OCI-LY7 (cell line): ENCODE measurements around the gene MAMDC2. TPM values are rescaled to one million over a fixed set of nuclear protein-coding genes. Genes with fewer than 3 reads are reported as not detected.
"Not testable (repeated sequence)": the region's sequence is repeated elsewhere in the genome, so short reads cannot be mapped to it uniquely, and the experiment has no call there.

Experiments used
- BruUV-seq: library from RNA; stranded (reverse); fragments of 400-500 nt; replicated peaks from 2 replicates; lab custom pipeline; 2021; lab: Mats Ljungman, UMichigan
- CTCF ChIA-PET: fragments of 300-600 bp; sonication (Branson Sonifier 250); formaldehyde crosslinking; loops from one replicate; lab custom pipeline; 2022; ENCODE audit warnings: antibody characterized with exemption; ENCODE audit not compliant: unreplicated experiment; lab: Charles Lee
- POLR2A ChIA-PET: fragments of 300-600 bp; sonication (Branson Sonifier 250); formaldehyde crosslinking; loops from one replicate; lab custom pipeline; 2022; ENCODE audit warnings: antibody characterized with exemption; lab: Charles Lee
- DNase-seq: peaks from one replicate; pipeline ENCODE4 v3.0.0-alpha.2; 2015; ENCODE audit warnings: low spot score
- H2AFZ ChIP-seq: fragments of 200-600 bp; sonication (generic), shearing (Covaris generic); 2 replicates; pipeline ENCODE4 v1.6.1; 2014; ENCODE audit warnings: mild to moderate bottlenecking, antibody characterized with exemption, low read length, moderate library complexity
- H3K27ac ChIP-seq: fragments of 200-600 bp; sonication (generic); 2 replicates; pipeline ENCODE4 v1.5.1; 2014; ENCODE audit warnings: mixed run types, low read depth, mild to moderate bottlenecking, moderate library complexity, low read length, inconsistent platforms; ENCODE audit not compliant: poor library complexity, severe bottlenecking
- H3K36me3 ChIP-seq: fragments of 200-600 bp; sonication (generic); 2 replicates; pipeline ENCODE4 v1.6.1; 2014; ENCODE audit warnings: mild to moderate bottlenecking, antibody characterized with exemption, low read length, moderate library complexity, mixed read lengths; ENCODE audit not compliant: insufficient read depth
- H3K4me1 ChIP-seq: fragments of 200-600 bp; sonication (generic); 2 replicates; pipeline ENCODE4 v1.5.1; 2014; ENCODE audit warnings: mild to moderate bottlenecking, low read length; ENCODE audit not compliant: insufficient read depth, poor library complexity, severe bottlenecking
- H3K4me2 ChIP-seq: fragments of 200-600 bp; sonication (generic); 2 replicates; pipeline ENCODE4 v1.6.1; 2014; ENCODE audit warnings: mild to moderate bottlenecking, low read length
- H3K4me3 ChIP-seq: fragments of 200-600 bp; sonication (generic); 2 replicates; pipeline ENCODE4 v1.5.1; 2014; ENCODE audit warnings: mild to moderate bottlenecking, low read depth, low read length; ENCODE audit not compliant: poor library complexity, severe bottlenecking
- H3K79me2 ChIP-seq: fragments of 200-600 bp; sonication (generic); 2 replicates; pipeline ENCODE4 v1.6.1; 2016; ENCODE audit warnings: low read depth, mild to moderate bottlenecking, low read length, moderate library complexity, mixed read lengths; ENCODE audit not compliant: insufficient read depth
- H3K9me2 ChIP-seq: fragments of 200-600 bp; sonication (generic); 2 replicates; pipeline ENCODE4 v1.6.1; 2016; ENCODE audit warnings: mild to moderate bottlenecking, low read length, mixed read lengths; ENCODE audit not compliant: insufficient read depth
- H3K9me3 ChIP-seq: fragments of 200-600 bp; sonication (generic); 2 replicates; pipeline ENCODE4 v1.6.1; 2014; ENCODE audit warnings: mild to moderate bottlenecking, mixed run types, low read length, mixed read lengths
- H4K20me1 ChIP-seq: fragments of 200-600 bp; sonication (generic); 2 replicates; pipeline ENCODE4 v1.6.1; 2014; ENCODE audit warnings: mild to moderate bottlenecking, antibody characterized with exemption, low read length, moderate library complexity, mixed read lengths; ENCODE audit not compliant: insufficient read depth
- EZH2phosphoT487 ChIP-seq: fragments of 200-600 bp; sonication (generic); IDR thresholded peaks from 2 replicates; pipeline ENCODE4 v1.6.1; 2018; ENCODE audit warnings: low read depth, borderline replicate concordance, mild to moderate bottlenecking, mixed run types, antibody characterized with exemption, low read length, moderate library complexity, mixed read lengths
- intact Hi-C: fragments of 100-400 bp; cut with micrococcal nuclease; formaldehyde crosslinking; loops from one replicate; pipeline ENCODE4 v1.10.0; 2022; ENCODE audit not compliant: unreplicated experiment
- total RNA-seq, 2 experiments: library from RNA; depleted of rRNA in 1 of 2; stranded (reverse); fragments of >200 nt in 1 of 2; shearing (Covaris generic) in 1 of 2; gene quantifications; 2 replicates each; pipeline ENCODE4 v1.2.3, GENCODE V29; 2014 to 2022
- TF ChIP-seq, protein P1 (sequence below): fragments of 200-600 bp; sonication (generic); conservative IDR thresholded peaks from 2 replicates; pipeline ENCODE4 v1.5.1; 2014; ENCODE audit warnings: mild to moderate bottlenecking, antibody characterized with exemption, low read length, moderate library complexity, mixed read lengths

MAMDC2 gene
- total RNA-seq, 2 experiments from 2014 or later = not detected

DNA sequence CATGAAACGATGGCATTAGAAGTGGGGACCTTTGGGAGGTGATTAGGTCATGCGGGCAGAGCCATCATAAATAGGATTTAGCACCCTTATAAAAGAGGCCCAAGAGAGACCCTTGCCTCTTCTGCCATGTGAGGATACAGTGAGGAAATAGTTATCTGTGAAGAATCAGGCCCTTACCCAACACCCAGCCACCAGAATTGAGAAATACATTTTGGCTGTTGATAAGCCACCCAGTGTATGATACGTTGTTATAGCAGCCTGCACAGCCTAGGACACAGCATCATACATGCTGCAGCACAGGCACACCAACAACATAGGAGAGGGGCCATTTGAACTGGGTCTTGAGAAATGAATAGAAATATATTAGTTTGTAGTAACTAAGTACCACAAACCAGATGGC is 8.0 kb upstream of the MAMDC2 start:
- no peak overlapping the region for H3K4me2 ChIP-seq
- no peak overlapping the region for H3K27ac ChIP-seq
- H4K20me1 ChIP-seq = no peaks in the 10 kb centered on the region
- CTCF ChIA-PET = no interaction called here
- no TSS peak for BruUV-seq
- no peak for DNase-seq
- no peak overlapping the region for H3K4me3 ChIP-seq
- H3K36me3 ChIP-seq = no peaks in the 10 kb centered on the region
- no peaks in the 10 kb centered on the region for H3K4me1 ChIP-seq
- POLR2A ChIA-PET = no interaction called here
- no peak for TF ChIP-seq EZH2phosphoT487
- TF ChIP-seq, protein P1, sequence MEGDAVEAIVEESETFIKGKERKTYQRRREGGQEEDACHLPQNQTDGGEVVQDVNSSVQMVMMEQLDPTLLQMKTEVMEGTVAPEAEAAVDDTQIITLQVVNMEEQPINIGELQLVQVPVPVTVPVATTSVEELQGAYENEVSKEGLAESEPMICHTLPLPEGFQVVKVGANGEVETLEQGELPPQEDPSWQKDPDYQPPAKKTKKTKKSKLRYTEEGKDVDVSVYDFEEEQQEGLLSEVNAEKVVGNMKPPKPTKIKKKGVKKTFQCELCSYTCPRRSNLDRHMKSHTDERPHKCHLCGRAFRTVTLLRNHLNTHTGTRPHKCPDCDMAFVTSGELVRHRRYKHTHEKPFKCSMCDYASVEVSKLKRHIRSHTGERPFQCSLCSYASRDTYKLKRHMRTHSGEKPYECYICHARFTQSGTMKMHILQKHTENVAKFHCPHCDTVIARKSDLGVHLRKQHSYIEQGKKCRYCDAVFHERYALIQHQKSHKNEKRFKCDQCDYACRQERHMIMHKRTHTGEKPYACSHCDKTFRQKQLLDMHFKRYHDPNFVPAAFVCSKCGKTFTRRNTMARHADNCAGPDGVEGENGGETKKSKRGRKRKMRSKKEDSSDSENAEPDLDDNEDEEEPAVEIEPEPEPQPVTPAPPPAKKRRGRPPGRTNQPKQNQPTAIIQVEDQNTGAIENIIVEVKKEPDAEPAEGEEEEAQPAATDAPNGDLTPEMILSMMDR = no peak
- intact Hi-C loops = no loop called here
- H3K9me3 ChIP-seq = no peaks in the 10 kb centered on the region
- H3K79me2 ChIP-seq = no peaks in the 10 kb centered on the region
- H2AFZ ChIP-seq = no peak overlapping the region
- no peaks in the 10 kb centered on the region for H3K9me2 ChIP-seq

DNA sequence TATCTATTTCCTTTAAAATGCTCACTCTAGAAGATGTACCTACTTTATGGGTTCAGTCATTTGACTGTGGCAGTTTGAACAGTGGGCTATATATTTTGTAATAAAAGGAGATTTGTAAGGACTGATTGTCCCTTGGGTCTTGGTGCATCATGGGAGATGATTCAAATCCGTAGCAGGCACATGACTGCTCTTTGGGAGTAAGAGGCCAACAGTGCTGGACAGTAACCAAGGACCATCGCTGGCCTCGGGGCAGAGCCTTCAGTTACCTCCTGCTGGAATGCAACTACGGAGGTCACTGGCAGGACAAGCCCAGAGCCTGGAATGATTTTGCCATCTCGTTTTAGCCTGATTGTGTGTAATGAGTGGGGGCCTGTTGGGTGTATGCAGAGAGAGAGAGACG is 7.0 kb upstream of the MAMDC2 start:
- CTCF ChIA-PET = no interaction called here
- TF ChIP-seq, protein P1 = no peak
- TF ChIP-seq EZH2phosphoT487 = no peak
- Histone ChIP-seq H3K4me3 (no peak overlapping the region), H4K20me1 (no peaks in the 10 kb centered on the region), H2AFZ (no peak overlapping the region), H3K9me3 (no peaks in the 10 kb centered on the region), H3K9me2 (no peaks in the 10 kb centered on the region), H3K4me2 (no peak overlapping the region), H3K4me1 (no peaks in the 10 kb centered on the region), H3K36me3 (no peaks in the 10 kb centered on the region), H3K79me2 (no peaks in the 10 kb centered on the region), H3K27ac (no peak overlapping the region)
- POLR2A ChIA-PET = no interaction called here
- BruUV-seq = no TSS peak
- intact Hi-C loops = no loop called here
- DNase-seq = no peak

DNA sequence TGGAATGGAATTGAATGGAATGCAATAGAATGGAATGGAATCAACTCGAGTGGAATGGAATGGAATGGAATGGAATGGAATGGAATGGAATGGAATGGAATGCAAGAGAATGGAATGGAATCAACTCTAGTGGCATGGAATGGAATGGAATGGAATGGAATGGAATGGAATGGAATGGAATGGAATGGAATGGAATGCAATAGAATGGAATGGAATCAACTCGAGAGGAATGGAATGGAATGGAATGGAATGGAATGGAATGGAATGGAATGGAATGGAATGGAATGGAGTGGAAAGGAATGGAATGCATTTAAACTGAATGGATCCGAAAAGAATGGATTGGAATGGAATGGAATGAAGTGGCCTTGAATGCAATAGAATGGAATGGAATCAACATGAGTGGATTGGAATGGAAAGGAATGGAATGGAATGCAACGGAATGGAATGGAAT is 5.5 kb upstream of the MAMDC2 start:
- H3K9me3 ChIP-seq, H3K36me3 ChIP-seq, H3K4me1 ChIP-seq, BruUV-seq, H3K9me2 ChIP-seq, H2AFZ ChIP-seq, H3K4me2 ChIP-seq, H4K20me1 ChIP-seq, CTCF ChIA-PET, DNase-seq, H3K79me2 ChIP-seq, H3K4me3 ChIP-seq, intact Hi-C loops, H3K27ac ChIP-seq, POLR2A ChIA-PET: not testable (repeated sequence)
